Astrocyte (in vitro differentiated cells and primary cell): ENCODE measurements around the gene ZBTB46.

Experiments used
- CTCF ChIP-seq: IDR thresholded peaks from 2 replicates; pipeline ENCODE4 v1.5.1; 2011; ENCODE audit warnings: low read depth, mild to moderate bottlenecking, inconsistent platforms, low read length, moderate library complexity; ENCODE audit not compliant: insufficient read depth
- EZH2 ChIP-seq: IDR thresholded peaks from 2 replicates; pipeline ENCODE4 v1.6.1; 2012; ENCODE audit warnings: mild to moderate bottlenecking, low read length, inconsistent platforms; ENCODE audit not compliant: insufficient read depth

- TF ChIP-seq CTCF = no peak
- TF ChIP-seq EZH2 = no peak
Measured at GRCh38 chr20:63743210-63743970, 87.7 kb downstream of the ZBTB46 start.
